Endothelial cell of umbilical vein (primary cell): Measurements from ENCODE around the gene BSND. TPM values are rescaled to one million over a fixed set of nuclear protein-coding genes. Genes with fewer than 3 reads are reported as not detected.

ENCODE experiments used
- BruUV-seq: library from RNA; stranded (reverse); fragments of 400-500 nt; replicated peaks from 2 replicates; lab custom pipeline; 2021; lab: Mats Ljungman, UMichigan
- CTCF ChIA-PET: fragments of 300-600, 350-600 bp; sonication (Branson Sonifier 250); formaldehyde crosslinking; loops from one replicate; lab custom pipeline; 2021; ENCODE audit warnings: antibody characterized with exemption, inconsistent platforms; lab: Charles Lee
- POLR2A ChIA-PET: fragments of 300-600, 350-600 bp; sonication (Branson Sonifier 250); formaldehyde crosslinking; loops from one replicate; lab custom pipeline; 2021; ENCODE audit warnings: antibody characterized with exemption, inconsistent platforms; lab: Charles Lee
- DNase-seq: peaks from one replicate; pipeline ENCODE4 v3.0.0-alpha.2; 2011; ENCODE audit warnings: low read depth, low spot score
- FAIRE-seq: peaks from 2 replicates; lab custom pipeline; 2011; peaks lifted over from hg19 to GRCh38; lab: Jason Lieb, UNC
- H2AFZ ChIP-seq: 2 replicates; pipeline ENCODE4 v1.6.0; 2012; ENCODE audit warnings: low read depth, low read length, control low read depth, inconsistent platforms
- H3K27ac ChIP-seq: 2 replicates; pipeline ENCODE4 v1.5.1; 2011; ENCODE audit warnings: low read depth, mild to moderate bottlenecking, control low read depth, low read length, moderate library complexity; ENCODE audit not compliant: insufficient read depth
- H3K27me3 ChIP-seq, 2 experiments: 2 replicates each; pipeline versions ENCODE4 v1.6.0 to v1.6.1; 2011; ENCODE audit warnings: low read length in 2 of 2, mixed read lengths in 1 of 2; ENCODE audit not compliant: control insufficient read depth in 2 of 2, insufficient read depth in 2 of 2
- H3K36me3 ChIP-seq, 2 experiments: 2 replicates in 1 of 2; 3 replicates in 1 of 2; pipeline ENCODE4 v1.5.1; 2011; ENCODE audit warnings: low read length in 2 of 2, mild to moderate bottlenecking in 1 of 2, moderate library complexity in 1 of 2; ENCODE audit not compliant: control insufficient read depth in 2 of 2, insufficient read depth in 2 of 2; ENCODE audit errors: extremely low read depth in 1 of 2
- H3K4me1 ChIP-seq: 3 replicates; pipeline ENCODE4 v1.5.1; 2011; ENCODE audit warnings: mild to moderate bottlenecking, low read length; ENCODE audit not compliant: control insufficient read depth, insufficient read depth; ENCODE audit errors: extremely low read depth
- H3K4me2 ChIP-seq: 2 replicates; pipeline ENCODE4 v1.6.1; 2011; ENCODE audit warnings: low read length, control low read depth, mixed read lengths; ENCODE audit not compliant: insufficient read depth
- H3K4me3 ChIP-seq, 3 experiments: fragments of 200-600 bp in 1 of 3; sonication (generic), shearing (Covaris generic) in 1 of 3; replicated peaks in 1 of 3; 2 replicates each; pipeline ENCODE4 v1.5.1; 2011 to 2016; ENCODE audit warnings: control low read depth in 3 of 3, low read length in 3 of 3, mild to moderate bottlenecking in 2 of 3, inconsistent platforms in 1 of 3, low read depth in 1 of 3, moderate library complexity in 1 of 3; ENCODE audit not compliant: insufficient read depth in 1 of 3
- H3K79me2 ChIP-seq: 2 replicates; pipeline ENCODE4 v1.6.0; 2012; ENCODE audit warnings: low read length, inconsistent platforms; ENCODE audit not compliant: control insufficient read depth, insufficient read depth
- H3K9ac ChIP-seq: replicated peaks from 2 replicates; pipeline ENCODE3; 2011; ENCODE audit warnings: low read length, control low read depth; ENCODE audit not compliant: insufficient read depth; ENCODE audit errors: extremely low read depth
- H3K9me1 ChIP-seq: replicated peaks from 3 replicates; pipeline ENCODE4 v1.6.0; 2011; ENCODE audit warnings: mild to moderate bottlenecking, low read length; ENCODE audit not compliant: control insufficient read depth, insufficient read depth; ENCODE audit errors: extremely low read depth
- H3K9me3 ChIP-seq: replicated peaks from 2 replicates; pipeline ENCODE4 v1.5.1; 2012; ENCODE audit warnings: low read length, inconsistent platforms; ENCODE audit not compliant: control insufficient read depth, insufficient read depth
- H4K20me1 ChIP-seq: replicated peaks from 2 replicates; pipeline ENCODE3; 2011; ENCODE audit warnings: mild to moderate bottlenecking, low read length; ENCODE audit not compliant: control insufficient read depth, insufficient read depth; ENCODE audit errors: extremely low read depth
- EZH2 ChIP-seq: IDR thresholded peaks from 2 replicates; pipeline ENCODE4 v1.6.1; 2012; ENCODE audit warnings: borderline replicate concordance, low read depth, mild to moderate bottlenecking, moderate library complexity, low read length, inconsistent platforms; ENCODE audit not compliant: severe bottlenecking
- FOS ChIP-seq: IDR thresholded peaks from 2 replicates; pipeline ENCODE4 v1.6.1; 2011; ENCODE audit warnings: mild to moderate bottlenecking, low read length, moderate library complexity, borderline replicate concordance; ENCODE audit not compliant: insufficient read depth
- GATA2 ChIP-seq: IDR thresholded peaks from 2 replicates; pipeline ENCODE4 v1.7.0; 2011; ENCODE audit warnings: low read depth, mild to moderate bottlenecking, moderate library complexity, mixed read lengths, low read length; ENCODE audit not compliant: insufficient read length, insufficient read depth
- JUN ChIP-seq: IDR thresholded peaks from 2 replicates; pipeline ENCODE4 v1.6.1; 2011; ENCODE audit warnings: borderline replicate concordance, low read depth; ENCODE audit not compliant: insufficient read length, insufficient read depth
- MYC ChIP-seq: IDR thresholded peaks from one replicate; pipeline ENCODE4 v1.6.1; 2011; ENCODE audit warnings: mild to moderate bottlenecking, low read depth, low read length
- POLR2A ChIP-seq: IDR thresholded peaks from 2 replicates; pipeline ENCODE4 v1.6.1; 2012; ENCODE audit warnings: low read depth, mild to moderate bottlenecking, control low read depth, low read length
- POLR2AphosphoS5 ChIP-seq: IDR thresholded peaks from 2 replicates; pipeline ENCODE4 v1.6.1; 2012; ENCODE audit warnings: low read depth, mild to moderate bottlenecking, control low read depth, low read length, moderate library complexity; ENCODE audit not compliant: insufficient read depth
- dilution Hi-C: fragments of 300-500 bp; cut with MboI; formaldehyde crosslinking; loops from one replicate; pipeline ENCODE4 v1.15.0; 2019; ENCODE audit warnings: low sequenced_read_pairs; ENCODE audit not compliant: extremely low pct_ligation_motif_present
- intact Hi-C: fragments of 100-400 bp; cut with micrococcal nuclease; formaldehyde crosslinking; loops from one replicate; pipeline ENCODE4 v1.10.0; 2022
- polyA plus RNA-seq, 4 experiments: library from polyadenylated mRNA; depleted of rRNA in 3 of 4; stranded (reverse) in 3 of 4; unstranded in 1 of 4; fragments of >200 nt; gene quantifications; 2 replicates each; pipeline versions ENCODE4 v1.2.1 to v1.2.3, GENCODE V29; 2011 to 2012; ENCODE audit warnings: missing spikeins in 1 of 4
- total RNA-seq: library from RNA; stranded (reverse); gene quantifications from 2 replicates; pipeline ENCODE4 v1.2.3, GENCODE V29; 2021
- TF ChIP-seq, protein P1 (sequence below), 2 donors: IDR thresholded peaks; 1 replicate in 1 of 2; 2 replicates in 1 of 2; pipeline ENCODE4 v1.5.1; 2011; ENCODE audit warnings: low read length in 2 of 2, mild to moderate bottlenecking in 2 of 2, moderate library complexity in 2 of 2, control low read depth in 1 of 2, inconsistent platforms in 1 of 2, low read depth in 1 of 2; ENCODE audit not compliant: insufficient read depth in 1 of 2; ENCODE audit errors: extremely low read depth in 1 of 2
- TF ChIP-seq, protein P2 (sequence below): IDR thresholded peaks from 2 replicates; pipeline ENCODE4 v1.6.1; 2011; ENCODE audit not compliant: insufficient read depth, insufficient read length

The BSND gene
- total and polyA plus RNA-seq, 2 donors (not counting 3 experiments of a cell fraction or from before 2014, with no cell fraction given): not detected

DNA sequence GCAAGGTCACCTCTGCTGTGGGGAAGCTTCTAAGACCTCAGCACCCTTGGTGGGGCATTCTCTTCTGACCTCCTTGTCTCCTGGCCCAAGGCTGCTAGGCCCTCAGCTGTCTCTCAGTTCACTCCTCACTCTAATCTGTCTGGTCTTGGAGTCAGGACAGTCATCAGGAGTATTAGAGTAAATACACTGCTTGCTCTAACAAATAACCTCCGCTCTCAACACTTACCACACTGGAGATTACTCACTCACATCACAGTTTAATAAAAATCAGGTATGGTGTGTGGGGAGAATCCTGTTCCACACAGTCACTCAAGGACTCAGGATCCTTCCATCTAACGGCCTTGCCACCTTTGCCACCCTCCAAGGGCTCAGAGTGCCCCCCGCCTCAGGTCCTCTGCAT lies 44.9 kb upstream of the BSND start:
- CTCF ChIA-PET: interaction anchor here (1.0 to 16.7 kb wide), 4 partner anchors 9 to 68 kb away, joined by 3 to 918 read pairs (median 5); partner anchors contain the start of genes BSND and TMEM61

More for the DNA sequence above, 44.9 kb upstream of the BSND start:
- Histone ChIP-seq H3K4me1 (peaks cover 31% of the 10 kb centered on the region), H3K36me3 (no peaks in the 10 kb centered on the region), H3K9me3 (no peaks in the 10 kb centered on the region), H3K4me2 (no peak overlapping the region), H3K27ac (no peak overlapping the region), H4K20me1 (no peaks in the 10 kb centered on the region), H3K4me3 (no peak overlapping the region), H3K79me2 (no peaks in the 10 kb centered on the region), H3K9me1 (no peaks in the 10 kb centered on the region), H3K9ac (no peak overlapping the region), H2AFZ (no peak overlapping the region), H3K27me3 (no peaks in the 10 kb centered on the region)
- dilution Hi-C loops (no loop called here), intact Hi-C loops (no loop called here)
- no TSS peak for BruUV-seq
- FAIRE-seq (no peak), DNase-seq (no peak)
- POLR2A ChIA-PET: no interaction called here
- TF ChIP-seq, protein P1, sequence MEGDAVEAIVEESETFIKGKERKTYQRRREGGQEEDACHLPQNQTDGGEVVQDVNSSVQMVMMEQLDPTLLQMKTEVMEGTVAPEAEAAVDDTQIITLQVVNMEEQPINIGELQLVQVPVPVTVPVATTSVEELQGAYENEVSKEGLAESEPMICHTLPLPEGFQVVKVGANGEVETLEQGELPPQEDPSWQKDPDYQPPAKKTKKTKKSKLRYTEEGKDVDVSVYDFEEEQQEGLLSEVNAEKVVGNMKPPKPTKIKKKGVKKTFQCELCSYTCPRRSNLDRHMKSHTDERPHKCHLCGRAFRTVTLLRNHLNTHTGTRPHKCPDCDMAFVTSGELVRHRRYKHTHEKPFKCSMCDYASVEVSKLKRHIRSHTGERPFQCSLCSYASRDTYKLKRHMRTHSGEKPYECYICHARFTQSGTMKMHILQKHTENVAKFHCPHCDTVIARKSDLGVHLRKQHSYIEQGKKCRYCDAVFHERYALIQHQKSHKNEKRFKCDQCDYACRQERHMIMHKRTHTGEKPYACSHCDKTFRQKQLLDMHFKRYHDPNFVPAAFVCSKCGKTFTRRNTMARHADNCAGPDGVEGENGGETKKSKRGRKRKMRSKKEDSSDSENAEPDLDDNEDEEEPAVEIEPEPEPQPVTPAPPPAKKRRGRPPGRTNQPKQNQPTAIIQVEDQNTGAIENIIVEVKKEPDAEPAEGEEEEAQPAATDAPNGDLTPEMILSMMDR (IDR thresholded peaks at IDR 0.05; ENCODE audit: extremely low read depth in 1 of 2, insufficient read depth in 1 of 2, low read depth in 1 of 2, low read length in 2 of 2): no peak
- TF ChIP-seq GATA2 (no peak), MYC (no peak), JUN (no peak), POLR2A (no peak), POLR2AphosphoS5 (no peak), EZH2 (no peak), FOS (no peak)
- TF ChIP-seq, protein P2, sequence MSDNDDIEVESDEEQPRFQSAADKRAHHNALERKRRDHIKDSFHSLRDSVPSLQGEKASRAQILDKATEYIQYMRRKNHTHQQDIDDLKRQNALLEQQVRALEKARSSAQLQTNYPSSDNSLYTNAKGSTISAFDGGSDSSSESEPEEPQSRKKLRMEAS: no peak
